ENCODE data around the gene TRNT1.

TRNT1 gene

DNA sequence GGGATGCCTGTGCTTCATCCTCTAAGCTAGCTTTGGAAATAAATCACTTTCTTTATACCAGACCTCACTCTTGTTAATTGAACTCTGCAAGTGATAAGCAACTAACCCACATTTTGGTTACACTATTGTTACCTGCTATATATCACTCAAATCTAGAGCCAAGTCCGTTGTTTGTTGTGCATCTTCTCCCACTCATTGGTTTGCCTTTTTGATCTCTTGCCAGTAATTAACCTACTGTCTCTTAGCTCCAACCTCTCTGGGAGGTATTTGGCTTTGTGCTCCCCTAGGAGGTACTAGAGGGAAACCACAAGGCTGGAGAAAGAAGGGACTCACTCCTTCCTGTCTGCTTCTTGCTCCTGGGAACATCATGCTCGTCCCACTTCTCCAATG lies 65.5 kb downstream of the TRNT1 start:
- TF ChIP-seq, protein P1, sequence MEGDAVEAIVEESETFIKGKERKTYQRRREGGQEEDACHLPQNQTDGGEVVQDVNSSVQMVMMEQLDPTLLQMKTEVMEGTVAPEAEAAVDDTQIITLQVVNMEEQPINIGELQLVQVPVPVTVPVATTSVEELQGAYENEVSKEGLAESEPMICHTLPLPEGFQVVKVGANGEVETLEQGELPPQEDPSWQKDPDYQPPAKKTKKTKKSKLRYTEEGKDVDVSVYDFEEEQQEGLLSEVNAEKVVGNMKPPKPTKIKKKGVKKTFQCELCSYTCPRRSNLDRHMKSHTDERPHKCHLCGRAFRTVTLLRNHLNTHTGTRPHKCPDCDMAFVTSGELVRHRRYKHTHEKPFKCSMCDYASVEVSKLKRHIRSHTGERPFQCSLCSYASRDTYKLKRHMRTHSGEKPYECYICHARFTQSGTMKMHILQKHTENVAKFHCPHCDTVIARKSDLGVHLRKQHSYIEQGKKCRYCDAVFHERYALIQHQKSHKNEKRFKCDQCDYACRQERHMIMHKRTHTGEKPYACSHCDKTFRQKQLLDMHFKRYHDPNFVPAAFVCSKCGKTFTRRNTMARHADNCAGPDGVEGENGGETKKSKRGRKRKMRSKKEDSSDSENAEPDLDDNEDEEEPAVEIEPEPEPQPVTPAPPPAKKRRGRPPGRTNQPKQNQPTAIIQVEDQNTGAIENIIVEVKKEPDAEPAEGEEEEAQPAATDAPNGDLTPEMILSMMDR (IDR thresholded peaks at IDR 0.05; ENCODE audit: poor library complexity, severe bottlenecking): no peak
- H3K27ac ChIP-seq (ENCODE audit: poor library complexity, severe bottlenecking): no peak overlapping the region

DNA sequence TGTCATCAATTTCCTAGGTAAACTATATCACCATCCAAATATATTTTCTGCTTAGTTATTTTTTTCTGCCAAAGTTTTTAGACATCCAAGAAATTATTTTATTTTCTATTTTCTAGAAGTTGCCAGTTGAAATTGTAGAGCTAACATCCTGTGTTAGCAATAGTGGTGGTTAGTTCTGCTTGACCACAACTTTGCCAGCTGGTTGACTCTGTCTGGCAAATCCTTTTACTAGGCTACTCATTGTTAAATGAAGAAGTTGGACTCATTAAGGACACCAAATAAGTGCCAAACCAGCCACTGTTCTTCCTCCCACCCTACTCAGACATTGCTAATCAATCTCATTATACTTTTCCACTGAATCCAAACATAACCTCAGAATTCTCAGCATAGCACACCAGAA lies 68.1 kb downstream of the TRNT1 start:
- H3K4me1 ChIP-seq (ENCODE audit: insufficient read depth, poor library complexity, severe bottlenecking): no peaks in the 10 kb centered on the region
- no peaks in the 10 kb centered on the region for H3K36me3 ChIP-seq (ENCODE audit: low read depth)
- no peaks in the 10 kb centered on the region for H3K27me3 ChIP-seq (ENCODE audit: insufficient read depth, poor library complexity, severe bottlenecking)
- H3K9me3 ChIP-seq (ENCODE audit: severe bottlenecking): no peaks in the 10 kb centered on the region
- H3K4me3 ChIP-seq (ENCODE audit: severe bottlenecking): no peak overlapping the region
- TF ChIP-seq, protein P1 (IDR thresholded peaks at IDR 0.05; ENCODE audit: poor library complexity, severe bottlenecking): no peak
- DNase-seq (ENCODE audit: low spot score): no peak
- H3K27ac ChIP-seq (ENCODE audit: poor library complexity, severe bottlenecking): no peak overlapping the region
- ATAC-seq (ENCODE audit: low read depth): no peak

More for the DNA sequence above, 65.5 kb downstream of the TRNT1 start:
- Histone ChIP-seq H3K4me3 (ENCODE audit: severe bottlenecking) (no peak overlapping the region), H3K9me3 (ENCODE audit: severe bottlenecking) (no peaks in the 10 kb centered on the region), H3K27me3 (ENCODE audit: insufficient read depth, poor library complexity, severe bottlenecking) (no peaks in the 10 kb centered on the region), H3K36me3 (ENCODE audit: low read depth) (no peaks in the 10 kb centered on the region), H3K4me1 (ENCODE audit: insufficient read depth, poor library complexity, severe bottlenecking) (no peaks in the 10 kb centered on the region)
- DNase-seq (ENCODE audit: low spot score) (no peak), ATAC-seq (ENCODE audit: low read depth) (no peak)

DNA sequence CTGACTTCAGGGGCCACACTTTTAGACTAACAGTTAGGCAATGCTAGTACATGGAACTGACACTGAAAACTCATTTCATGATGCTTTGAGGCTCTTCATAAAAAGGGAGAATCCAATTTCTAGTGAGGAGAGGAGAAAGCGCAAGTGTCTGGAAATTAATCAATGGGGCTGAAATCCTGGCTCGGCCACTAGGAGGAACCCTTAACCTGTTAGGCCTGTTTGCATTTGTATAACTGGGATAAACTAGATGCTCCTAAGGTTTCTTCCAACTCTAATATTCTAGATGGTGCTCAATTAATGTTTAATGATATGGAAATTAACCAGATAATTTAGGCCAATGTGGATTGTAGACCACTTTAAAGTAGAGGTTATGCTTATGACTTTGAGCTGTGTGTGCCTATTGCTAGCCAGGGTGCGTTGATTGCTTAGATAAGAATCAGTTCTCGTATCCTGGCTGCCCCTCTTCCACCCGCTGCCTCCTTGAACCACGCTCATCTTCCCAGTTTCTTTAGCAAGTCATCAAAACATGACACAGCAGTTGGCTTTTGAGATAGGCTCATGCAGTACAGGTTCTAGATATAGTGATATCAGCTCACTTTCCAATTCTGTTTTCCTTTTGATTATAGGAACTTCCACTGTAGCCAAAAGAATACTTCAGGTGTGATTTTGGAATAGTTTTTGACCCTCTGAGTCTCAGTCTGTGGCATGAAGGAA lies 69.6 kb downstream of the TRNT1 start:
- H3K4me1 ChIP-seq (ENCODE audit: insufficient read depth, poor library complexity, severe bottlenecking): no peaks in the 10 kb centered on the region
- no peak for ATAC-seq (ENCODE audit: low read depth)
- H3K9me3 ChIP-seq (ENCODE audit: severe bottlenecking): no peaks in the 10 kb centered on the region
- H3K36me3 ChIP-seq (ENCODE audit: low read depth): no peaks in the 10 kb centered on the region
- no peaks in the 10 kb centered on the region for H3K27me3 ChIP-seq (ENCODE audit: insufficient read depth, poor library complexity, severe bottlenecking)
- H3K4me3 ChIP-seq (ENCODE audit: severe bottlenecking): no peak overlapping the region
- TF ChIP-seq, protein P1 (IDR thresholded peaks at IDR 0.05; ENCODE audit: poor library complexity, severe bottlenecking): peak; percentile 63
- DNase-seq (ENCODE audit: low spot score): no peak
- H3K27ac ChIP-seq (ENCODE audit: poor library complexity, severe bottlenecking): no peak overlapping the region

Measured in RWPE2 (cell line).